HG02610 (cell line): ENCODE data around the gene NDST1.

Experiments
- ATAC-seq: cut with Tn5 transposase; IDR thresholded peaks from one replicate; pipeline ENCODE4 v1.9.1; 2021; ENCODE audit warnings: mild to moderate bottlenecking, moderate library complexity; ENCODE audit not compliant: unreplicated experiment

NDST1 gene

DNA sequence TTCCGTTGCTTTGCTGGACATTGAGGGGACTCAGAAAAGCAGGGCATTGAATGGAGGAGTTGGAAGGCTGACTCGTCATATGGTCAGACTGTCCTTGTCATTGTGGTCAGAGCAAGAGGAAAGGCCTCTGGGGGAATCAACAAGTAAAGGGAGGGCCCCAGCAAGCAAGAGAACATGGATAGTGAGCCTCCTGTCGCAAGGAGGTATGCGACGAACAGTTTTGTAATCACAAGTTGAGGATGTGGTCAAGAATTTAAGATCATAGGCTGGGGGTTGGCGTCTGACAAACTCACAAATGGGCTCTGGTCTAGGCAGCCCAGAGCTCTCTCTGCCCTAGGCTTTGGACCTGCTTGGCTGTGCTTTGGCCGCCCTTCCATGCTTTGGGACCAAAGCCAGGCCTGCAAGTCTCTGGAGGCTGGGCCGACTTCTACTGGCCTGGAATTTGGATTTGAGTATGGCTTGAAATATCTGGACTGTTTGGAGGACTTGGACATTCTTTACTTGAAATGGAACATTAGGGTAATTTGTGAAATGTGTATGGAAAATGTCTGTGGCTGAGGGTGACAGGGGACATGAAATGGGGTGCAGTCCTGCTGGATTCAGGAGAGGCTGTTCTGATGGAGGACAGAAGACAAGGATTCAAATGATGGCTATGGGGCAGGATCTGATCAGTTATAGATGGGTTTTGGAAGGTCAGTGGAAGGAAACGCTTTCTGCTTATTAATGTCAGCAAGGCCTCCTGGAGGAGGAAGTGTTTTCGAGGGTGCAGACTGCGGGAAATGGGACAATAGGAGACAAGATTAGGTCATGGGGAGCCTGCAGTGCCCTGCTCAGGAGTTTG, 19.2 kb upstream of the NDST1 start:
- ATAC-seq: no peak

DNA sequence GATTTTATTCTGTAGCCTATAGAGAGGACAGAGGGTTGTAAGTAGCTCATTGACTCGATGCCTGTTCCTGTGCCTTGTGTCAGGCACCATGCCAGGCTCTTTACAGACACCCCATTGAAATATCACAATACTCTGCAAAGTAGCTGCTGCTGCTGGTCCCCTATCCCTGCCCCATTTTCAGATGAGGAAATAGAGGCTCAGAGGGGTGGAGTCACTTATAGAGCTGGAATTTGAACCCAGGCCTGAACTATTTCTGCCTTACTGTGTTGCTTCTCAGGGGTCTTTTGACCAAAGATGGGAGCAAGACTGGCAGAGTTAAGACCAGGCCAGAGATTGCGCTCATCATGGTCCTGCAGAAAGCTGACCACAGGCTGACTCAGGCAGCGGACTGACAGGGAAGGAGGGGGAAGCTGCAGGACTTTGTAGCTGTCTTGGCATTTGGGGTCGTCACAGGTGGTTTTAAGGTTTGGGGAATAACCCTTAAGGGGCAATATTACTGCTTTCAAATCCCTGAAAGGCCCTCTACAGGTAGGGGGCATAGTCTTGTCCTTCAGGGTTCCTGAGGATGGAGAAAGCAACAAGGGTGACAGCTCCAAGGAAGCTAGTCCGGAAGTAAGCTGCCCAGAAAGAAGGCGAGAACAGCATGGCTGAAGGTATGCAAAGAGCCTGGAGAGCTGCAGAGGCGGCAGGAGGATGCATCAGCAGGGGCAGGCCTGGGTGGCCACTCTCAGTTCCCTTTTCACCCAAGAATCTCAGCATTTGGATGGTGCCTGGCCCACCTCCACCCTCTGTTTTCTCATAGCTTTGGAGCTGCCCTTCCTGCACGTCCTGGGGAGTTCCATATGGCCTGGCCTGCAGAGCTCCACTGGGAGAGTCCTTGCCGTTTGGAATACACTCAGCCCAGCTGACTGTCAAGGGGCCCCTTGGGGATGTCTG, 18.3 kb upstream of the NDST1 start:
- ATAC-seq: peak; percentile 80

DNA sequence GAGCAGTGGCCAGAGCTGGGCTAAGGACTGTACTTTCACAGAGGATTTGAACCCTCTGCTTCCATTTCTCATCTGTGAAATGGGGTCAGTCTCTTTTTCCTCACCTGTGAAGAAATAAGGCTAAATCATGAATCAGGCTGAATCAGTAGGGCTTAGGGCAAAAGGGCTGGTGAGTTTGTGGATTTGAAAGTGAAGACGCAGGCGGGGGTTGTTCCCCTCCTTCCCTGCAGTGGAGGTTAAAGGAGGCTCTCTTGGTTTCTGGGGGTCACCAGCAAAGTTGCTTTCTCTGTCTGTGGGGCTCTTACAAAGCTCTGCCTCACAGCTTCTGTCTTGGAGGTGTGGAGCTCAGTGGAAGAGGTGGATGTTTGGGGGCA, 17.6 kb upstream of the NDST1 start:
- no peak for ATAC-seq

DNA sequence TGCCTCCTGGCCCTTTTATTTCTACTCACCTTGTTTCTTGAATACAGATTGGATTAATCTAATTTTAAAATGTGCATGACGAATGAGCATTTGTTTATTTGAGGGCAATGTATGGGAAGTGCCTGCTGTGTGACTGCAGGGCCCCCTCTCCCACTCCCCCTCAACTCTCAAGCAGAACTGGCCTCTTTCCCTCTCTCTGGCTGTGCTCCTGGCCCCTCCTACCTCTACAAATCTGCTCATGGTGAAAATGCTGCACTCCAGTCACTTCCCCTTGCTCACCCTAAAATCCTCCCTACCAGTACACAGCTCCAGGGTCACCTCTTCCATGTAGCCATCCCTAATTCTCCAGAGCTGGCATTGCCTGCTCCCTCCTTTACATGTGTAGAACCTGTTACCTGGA, 17.2 kb upstream of the NDST1 start:
- no peak for ATAC-seq

DNA sequence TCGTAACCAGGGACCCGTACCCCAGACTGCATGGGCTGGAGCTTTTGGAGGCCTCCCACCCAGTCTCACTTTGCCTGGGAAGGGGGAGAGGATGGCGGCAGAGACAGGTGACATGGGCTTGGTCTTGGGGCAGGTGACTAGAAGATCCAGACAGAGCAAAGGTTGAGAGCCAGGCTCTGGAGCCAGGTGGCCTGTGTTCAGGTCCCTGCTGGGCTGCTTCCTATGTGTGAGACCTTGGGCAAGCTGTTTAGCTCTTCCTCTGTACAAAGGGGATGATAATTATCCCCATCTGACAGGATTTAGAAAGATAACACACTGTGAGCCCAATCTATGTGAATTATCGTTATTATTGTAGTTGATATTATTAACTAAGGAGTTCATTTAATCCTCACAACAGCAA, 16.1 kb upstream of the NDST1 start:
- no peak for ATAC-seq

DNA sequence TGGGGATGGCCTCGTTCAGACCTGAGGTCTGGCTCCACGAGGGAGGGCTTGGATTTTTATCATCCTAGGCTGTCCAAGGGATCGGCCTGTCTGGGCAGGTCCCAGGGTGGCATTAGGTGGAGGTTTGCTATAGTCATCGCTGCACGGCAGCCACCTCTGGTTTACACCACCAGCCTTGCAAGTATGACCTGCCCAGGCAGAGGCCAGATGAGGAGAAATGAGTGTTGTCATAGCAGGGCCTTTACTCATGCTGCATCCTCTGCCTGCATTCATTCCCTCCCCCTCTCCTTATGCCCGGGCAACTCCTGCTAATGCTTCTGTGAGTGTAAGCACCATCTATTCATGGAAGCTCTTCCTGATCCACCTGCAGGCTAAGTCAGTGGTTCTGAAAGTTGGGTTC, 15.3 kb upstream of the NDST1 start:
- no peak for ATAC-seq

DNA sequence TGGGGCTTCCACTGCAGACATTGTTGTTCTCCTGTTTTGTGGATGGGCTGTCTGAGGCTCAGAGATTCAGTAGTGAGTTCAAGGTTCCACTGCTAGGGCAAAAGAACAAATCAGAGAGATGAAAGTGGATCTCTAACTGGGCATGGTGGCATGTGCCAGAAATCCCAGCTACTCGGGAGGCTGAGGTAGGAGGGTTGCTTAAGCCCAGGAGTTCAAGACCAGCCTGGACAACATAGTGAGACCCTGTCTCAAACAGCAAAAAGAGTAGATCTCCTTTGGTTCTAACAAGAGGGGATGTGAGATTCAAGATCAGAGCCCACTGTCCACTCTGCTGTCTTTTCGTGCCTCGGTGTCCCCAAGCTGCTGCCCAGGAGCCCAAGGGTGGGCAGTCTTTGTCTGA, 11.8 kb upstream of the NDST1 start:
- no peak for ATAC-seq

DNA sequence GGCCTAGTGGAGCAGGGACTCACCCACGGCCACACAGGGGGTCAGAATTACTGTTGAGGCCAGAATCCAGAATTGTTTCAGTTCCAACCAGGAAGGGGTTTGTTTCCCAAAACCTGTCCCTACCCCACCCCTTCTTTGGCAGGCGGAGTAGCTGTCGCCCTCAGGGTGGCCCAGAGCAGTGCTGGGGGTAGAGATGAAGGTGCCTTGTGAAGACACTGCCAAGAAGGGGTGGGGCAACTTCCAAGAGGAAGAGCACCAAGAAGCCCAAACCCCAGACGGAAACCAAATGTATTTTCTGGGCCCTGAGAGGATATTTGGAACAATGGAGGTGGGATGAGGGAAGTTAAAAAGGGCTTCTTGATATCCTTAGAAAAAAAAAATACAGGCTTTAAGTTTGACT, 11.4 kb upstream of the NDST1 start:
- ATAC-seq: no peak

DNA sequence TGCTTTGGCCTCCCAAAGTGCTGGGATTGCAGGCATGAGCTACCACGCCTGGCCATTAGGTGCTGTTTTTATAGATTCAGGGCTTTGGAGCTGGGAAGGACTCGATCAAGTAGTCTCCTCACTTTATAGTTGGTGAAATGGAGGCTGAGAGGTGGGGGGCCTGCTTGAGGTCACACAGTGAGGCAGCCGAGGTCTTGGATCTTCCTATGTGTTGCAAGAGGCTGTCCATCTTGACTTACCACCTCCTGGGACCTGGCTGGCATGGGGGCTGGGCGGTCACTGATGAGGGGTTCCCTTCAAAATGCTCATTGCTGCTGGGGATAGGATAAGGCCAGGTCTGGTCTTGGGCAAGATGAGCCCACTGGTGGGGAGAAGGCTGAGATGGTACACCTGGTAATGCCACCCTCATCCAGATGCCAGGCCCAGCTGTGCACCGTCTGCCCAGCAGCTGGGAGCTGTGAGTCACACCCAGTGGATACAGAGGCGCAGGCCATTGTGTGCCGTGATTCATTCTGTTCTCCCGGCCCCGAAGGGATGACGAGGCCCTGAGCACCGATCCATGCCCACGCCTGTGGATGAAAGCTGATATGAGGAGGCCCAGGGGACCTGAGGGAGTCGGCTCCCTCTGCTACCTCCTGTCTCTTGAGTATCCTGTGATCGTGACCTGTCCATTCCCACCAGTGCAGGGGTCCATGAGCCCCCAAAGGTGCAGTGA, 10.5 kb upstream of the NDST1 start:
- no peak for ATAC-seq

DNA sequence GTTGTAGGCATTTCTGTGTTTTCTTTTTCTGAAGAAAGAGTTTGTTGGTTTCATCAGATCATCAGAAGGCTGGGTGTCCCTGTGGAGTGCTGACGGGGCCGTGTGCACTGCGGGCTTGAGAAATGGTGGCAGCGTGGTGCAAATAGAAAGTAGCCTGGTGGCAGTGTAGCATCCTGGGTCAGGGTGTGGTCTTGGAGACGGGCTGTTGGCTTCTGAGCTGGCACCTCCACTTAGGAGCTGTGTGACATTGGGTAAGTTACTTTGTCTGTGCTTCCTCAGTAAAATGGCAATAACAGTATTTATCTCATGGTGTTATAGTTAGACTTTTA, 10.0 kb upstream of the NDST1 start:
- no peak for ATAC-seq

DNA sequence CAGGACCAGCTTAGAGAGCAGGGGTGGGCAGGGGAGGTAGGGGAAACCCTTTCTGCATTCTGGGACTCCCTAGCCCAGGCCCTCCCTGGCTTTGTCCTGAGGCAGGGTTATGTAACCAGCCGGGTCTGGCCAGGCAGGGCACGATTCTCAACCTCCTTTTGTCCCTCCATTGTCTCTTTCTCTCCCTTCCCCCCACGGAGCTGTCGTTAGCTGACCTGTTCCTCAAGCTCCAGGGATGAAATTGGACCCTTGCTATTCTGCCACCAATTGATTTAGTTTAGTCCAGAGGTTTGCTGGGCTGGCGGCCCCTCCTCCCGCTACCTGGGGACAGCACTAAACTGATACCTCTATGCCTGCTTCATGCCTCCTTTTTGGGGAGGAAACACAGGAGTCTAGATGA, 9.4 kb upstream of the NDST1 start:
- ATAC-seq: no peak

DNA sequence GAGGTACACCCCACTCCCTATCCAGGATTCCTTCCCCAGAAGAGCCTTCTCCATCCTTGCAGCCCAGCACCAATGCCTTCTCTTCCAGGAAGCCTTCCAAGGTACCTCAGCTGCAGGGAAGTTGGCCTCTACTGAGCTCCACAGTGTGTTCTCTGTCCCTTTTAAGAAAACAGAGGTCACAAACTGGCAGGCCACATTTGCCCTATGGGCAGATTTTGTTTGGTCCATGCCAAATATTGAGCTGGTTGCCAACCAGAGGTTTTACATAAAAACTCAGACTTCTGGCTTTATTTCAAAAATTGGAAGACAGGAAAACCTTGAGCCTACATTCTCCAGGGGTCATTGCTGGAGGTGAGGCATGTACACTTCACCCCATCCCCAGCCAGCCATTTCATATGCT, 9.0 kb upstream of the NDST1 start:
- no peak for ATAC-seq

DNA sequence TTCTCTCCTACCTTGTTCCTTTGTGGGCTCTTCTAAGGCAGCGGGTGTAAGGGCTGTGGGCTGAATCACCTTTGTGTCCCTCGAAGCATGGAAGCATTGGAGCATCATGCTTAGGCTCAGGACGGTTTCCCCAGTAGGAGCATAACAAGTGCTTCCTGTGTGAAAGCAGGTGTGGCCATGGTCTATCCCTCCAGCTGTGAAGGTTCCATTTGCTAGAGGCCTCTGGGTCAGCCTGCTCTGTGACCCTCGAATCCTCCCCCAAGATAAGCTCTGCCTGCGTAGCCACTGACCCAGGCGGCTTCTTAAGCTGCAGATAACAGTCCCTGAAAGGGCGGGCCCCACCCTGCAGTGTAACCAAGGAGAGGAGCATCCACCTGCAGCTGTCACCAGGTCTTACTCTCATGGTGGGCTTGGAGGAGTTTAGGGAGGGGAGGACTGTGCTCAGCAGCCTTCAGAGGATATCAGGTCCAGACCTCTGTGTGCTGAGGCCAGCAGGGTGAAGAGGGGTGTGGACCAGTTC, 8.4 kb upstream of the NDST1 start:
- ATAC-seq: peak; percentile 45

DNA sequence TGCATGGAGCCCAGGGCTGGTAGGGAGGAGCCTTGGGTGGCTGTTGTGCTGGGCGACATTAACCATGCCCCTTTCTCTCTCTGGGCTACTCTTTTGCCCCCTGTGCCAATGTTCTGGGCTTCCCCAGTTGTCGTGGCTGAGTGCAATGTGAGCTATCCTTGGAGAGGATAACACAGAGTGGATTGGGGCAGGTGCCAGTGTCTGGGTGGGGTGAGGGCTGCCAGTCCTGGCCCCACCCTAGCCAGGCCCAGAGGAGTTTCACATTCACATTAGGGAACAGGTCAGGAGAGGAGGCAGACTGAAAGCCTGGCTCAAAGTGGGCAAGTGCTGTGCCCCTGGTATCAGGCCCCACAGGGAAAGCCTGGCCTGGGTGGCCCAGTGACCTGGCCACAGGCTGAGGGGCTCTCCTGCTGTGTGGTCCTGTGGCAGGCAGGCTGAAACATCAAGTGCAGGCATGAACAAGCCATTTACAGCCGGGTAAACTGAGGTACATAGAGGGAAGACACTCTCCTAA, 7.5 kb upstream of the NDST1 start:
- no peak for ATAC-seq

DNA sequence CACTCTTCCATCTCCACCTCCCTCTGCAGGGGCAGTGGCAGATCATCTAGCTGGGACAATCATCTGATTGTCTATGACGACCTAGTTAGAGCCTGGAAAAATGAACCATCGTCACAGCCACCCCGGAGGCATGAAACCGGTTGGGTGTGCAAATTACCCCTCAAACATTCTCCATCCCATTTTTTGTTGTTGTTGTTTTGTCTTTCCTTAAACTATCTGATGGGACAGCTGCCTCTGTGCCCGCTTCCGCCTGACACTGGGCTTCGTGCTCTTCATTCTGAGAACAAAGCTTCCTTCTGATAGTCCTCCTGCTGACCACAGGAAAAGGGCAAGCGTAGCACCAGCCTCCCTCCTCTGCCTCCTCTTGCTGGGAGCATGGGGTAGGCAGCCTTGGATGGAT, 7.0 kb upstream of the NDST1 start:
- no peak for ATAC-seq

DNA sequence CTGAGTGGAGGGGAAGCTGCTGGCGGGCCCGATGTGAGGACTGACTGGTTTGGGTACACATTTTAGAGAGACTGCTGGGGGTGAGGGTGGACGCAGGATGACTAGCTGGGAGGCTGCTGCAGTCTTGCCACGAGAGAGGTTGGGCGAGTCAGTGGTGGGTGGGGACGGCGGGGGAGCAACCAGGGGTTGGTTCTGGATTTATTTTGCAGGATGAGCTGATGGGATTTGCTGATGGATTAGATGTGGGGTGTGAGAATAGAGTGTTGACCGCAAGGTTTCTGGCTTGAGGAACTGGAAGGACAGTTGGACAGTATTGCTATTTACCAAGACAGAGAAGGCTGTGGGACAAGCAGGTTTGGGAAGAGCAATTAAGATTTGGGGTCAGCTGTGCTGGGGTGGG, 5.8 kb upstream of the NDST1 start:
- no peak for ATAC-seq

DNA sequence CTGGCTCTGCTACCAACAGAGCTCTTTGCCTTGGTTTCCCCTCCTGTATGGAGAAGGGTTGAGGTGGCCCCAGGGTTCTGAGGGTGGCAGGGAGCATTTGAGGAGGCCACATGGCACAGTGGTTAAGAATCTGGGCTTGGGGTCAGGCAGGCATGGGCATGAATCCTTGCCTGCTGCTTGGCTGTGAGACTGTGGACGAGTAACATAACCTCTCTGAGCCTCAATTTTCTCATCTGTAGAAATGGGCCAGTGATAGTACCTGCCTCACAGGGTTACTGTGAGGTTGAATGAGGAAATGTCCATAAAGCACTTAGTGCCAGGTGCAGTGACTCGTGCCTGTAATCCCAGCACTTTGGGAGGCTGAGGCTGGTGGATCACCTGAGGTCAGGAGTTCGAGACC, 5.1 kb upstream of the NDST1 start:
- no peak for ATAC-seq

DNA sequence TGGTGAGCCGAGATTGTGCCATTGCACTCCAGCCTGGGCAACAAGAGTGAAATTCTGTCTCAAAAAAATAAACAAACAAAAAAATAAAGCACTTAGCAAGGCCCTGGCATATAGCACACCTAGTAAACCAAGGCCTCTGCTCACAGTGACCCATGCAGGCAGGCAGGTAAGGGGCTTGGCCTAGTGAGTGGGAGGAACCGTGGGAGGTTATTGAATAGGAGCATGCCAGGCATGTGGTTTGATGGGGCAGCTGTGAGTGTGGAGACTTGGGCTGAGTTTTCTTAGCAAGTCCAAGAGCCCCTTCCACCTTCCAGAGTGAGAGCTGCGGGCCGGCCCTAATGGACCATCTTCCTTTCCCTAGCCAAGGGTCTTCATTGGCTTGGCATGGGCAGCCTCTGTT, 4.5 kb upstream of the NDST1 start:
- no peak for ATAC-seq

DNA sequence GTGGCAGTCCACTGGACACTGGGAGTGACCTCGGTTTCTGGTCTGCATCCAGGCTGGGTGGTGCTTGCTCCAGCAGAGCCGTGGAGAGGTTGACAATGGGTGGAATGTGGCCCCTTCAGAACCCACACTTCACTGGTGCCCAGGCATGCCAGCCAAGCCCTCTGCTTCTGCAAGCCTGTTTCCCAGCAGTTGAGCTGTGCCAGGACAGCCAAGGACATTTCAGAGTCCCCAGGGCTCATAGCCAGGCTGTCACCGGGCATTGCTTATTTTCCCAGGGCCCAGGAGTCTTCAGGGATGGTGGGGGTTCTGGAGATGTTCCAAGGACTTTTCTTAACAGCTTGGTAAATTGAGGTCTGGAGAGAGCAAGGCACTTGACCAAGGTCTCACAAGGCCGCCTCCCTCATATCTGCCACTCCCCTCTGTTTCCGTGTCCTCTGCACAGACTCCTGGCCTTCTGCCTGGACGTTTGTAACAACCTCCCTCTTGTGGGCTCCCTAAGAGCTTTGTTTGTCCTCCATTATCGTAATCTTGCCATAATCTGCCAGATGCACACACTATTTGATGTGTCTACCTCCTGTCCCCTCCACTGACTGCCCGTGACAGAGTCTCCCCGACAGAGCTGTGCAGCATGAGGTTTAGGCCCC, 3.8 kb upstream of the NDST1 start:
- ATAC-seq: no peak

DNA sequence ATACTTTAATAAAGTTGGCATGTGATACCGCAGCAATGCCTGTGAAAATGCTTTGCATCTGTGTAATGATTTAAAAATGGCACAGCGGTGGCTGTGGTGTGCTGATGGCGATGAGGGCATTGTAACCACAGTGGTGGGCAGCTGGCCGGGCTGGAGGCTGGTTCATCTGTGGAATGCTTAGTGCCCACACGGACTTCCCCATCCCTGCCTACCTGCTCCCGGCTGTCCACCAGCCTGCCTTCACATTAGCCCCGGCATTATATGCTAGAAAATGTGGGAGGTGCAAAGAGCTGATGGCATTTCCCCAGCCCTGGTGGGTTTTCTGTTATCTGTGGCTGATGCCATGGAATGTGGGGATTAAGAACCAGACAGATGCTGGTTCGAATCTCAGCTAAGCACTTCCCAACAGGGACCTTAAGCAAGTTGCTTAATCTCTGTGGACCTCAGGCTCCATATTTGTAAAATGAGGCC, 2.9 kb upstream of the NDST1 start:
- no peak for ATAC-seq

DNA sequence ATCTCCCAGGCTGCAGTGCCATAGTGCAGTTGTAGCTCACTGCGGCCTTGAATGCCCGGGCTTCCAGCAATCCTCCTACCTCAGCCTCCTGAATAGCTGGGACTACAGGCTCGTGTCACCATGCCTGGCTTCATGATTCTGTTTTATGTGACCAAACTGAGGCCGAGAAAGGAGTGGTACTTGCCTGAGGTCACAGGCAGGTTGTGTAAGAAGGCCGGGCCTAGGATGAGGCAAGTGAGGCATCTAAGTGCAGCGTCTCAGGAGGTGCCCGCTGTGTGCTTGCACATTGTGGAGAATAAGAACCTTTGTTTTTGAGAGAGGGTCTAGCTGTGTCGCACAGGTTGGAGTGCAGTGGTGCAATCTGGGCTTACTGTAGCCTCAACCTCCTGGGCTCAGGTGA, 2.1 kb upstream of the NDST1 start:
- ATAC-seq: no peak
